WTC11 (cell line): ENCODE results near the gene ITM2C.

ENCODE experiments used
- CTCF ChIP-seq: fragments of 200-600 bp; IDR thresholded peaks from 2 replicates; pipeline ENCODE4 v1.8.0; 2022; ENCODE audit warnings: antibody characterized with exemption
- E2F1 ChIP-seq: sonication (generic); formaldehyde crosslinking; IDR thresholded peaks from 2 replicates; pipeline ENCODE4 v1.8.0; 2022; ENCODE audit warnings: mild to moderate bottlenecking, missing genetic modification reagents
- ESRRA ChIP-seq: sonication (generic); formaldehyde crosslinking; IDR thresholded peaks from 2 replicates; pipeline ENCODE4 v1.8.1; 2022; ENCODE audit warnings: mild to moderate bottlenecking, missing genetic modification reagents, borderline replicate concordance
- MAX ChIP-seq: sonication (generic); formaldehyde crosslinking; IDR thresholded peaks from 2 replicates; pipeline ENCODE4 v1.8.0; 2022; ENCODE audit warnings: mild to moderate bottlenecking, missing genetic modification reagents
- TEAD1 ChIP-seq: sonication (generic); formaldehyde crosslinking; IDR thresholded peaks from 2 replicates; pipeline ENCODE4 v1.8.0; 2022; ENCODE audit warnings: mild to moderate bottlenecking, missing genetic modification reagents
- TEAD4 ChIP-seq: sonication (generic); formaldehyde crosslinking; IDR thresholded peaks from 2 replicates; pipeline ENCODE4 v1.8.0; 2022; ENCODE audit warnings: mild to moderate bottlenecking, missing genetic modification reagents
- ZBTB21 ChIP-seq: sonication (generic); formaldehyde crosslinking; IDR thresholded peaks from 2 replicates; pipeline ENCODE4 v1.8.1; 2023; ENCODE audit warnings: mild to moderate bottlenecking, missing genetic modification reagents, borderline replicate concordance
- ZNF263 ChIP-seq: sonication (generic); formaldehyde crosslinking; IDR thresholded peaks from 2 replicates; pipeline ENCODE4 v1.8.1; 2022; ENCODE audit warnings: low read depth, mild to moderate bottlenecking, moderate library complexity, missing genetic modification reagents
- TF ChIP-seq, protein P1 (sequence below): sonication (generic); formaldehyde crosslinking; IDR thresholded peaks from 2 replicates; pipeline ENCODE4 v1.8.1; 2023; ENCODE audit warnings: mild to moderate bottlenecking, moderate library complexity, missing genetic modification reagents

- TF ChIP-seq CTCF = no peak
- TF ChIP-seq E2F1 (CRISPR knock-in tag) = no peak
- no peak for TF ChIP-seq ZBTB21 (CRISPR knock-in tag)
- no peak for TF ChIP-seq ESRRA (CRISPR knock-in tag)
- no peak for TF ChIP-seq ZNF263 (CRISPR knock-in tag)
- TF ChIP-seq, protein P1, sequence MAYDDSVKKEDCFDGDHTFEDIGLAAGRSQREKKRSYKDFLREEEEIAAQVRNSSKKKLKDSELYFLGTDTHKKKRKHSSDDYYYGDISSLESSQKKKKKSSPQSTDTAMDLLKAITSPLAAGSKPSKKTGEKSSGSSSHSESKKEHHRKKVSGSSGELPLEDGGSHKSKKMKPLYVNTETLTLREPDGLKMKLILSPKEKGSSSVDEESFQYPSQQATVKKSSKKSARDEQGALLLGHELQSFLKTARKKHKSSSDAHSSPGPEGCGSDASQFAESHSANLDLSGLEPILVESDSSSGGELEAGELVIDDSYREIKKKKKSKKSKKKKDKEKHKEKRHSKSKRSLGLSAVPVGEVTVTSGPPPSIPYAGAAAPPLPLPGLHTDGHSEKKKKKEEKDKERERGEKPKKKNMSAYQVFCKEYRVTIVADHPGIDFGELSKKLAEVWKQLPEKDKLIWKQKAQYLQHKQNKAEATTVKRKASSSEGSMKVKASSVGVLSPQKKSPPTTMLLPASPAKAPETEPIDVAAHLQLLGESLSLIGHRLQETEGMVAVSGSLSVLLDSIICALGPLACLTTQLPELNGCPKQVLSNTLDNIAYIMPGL (CRISPR knock-in tag) = no peak
- no peak for TF ChIP-seq TEAD4 (CRISPR knock-in tag)
- no peak for TF ChIP-seq MAX
- TF ChIP-seq TEAD1 (CRISPR knock-in tag) = no peak
These were observed 39.4 kb upstream of the ITM2C start for GRCh38 chr2:230825354-230825753.
